Stimulated activated CD4-positive, alpha-beta T cell treated with anti-CD3 and anti-CD28 coated beads, TNF-alpha, amount 100 ng/mL, for 24 hours (primary cell): Measurements from ENCODE around the gene ABAT.
"Not testable (repeated sequence)": the region's sequence is repeated elsewhere in the genome, so short reads cannot be mapped to it uniquely, and the experiment has no call there.

ENCODE experiments used
- DNase-seq, 3 experiments: peaks; one replicate each; pipeline ENCODE4 v3.0.0-alpha.2; 2020; ENCODE audit warnings: low read depth in 3 of 3

The ABAT gene

DNA sequence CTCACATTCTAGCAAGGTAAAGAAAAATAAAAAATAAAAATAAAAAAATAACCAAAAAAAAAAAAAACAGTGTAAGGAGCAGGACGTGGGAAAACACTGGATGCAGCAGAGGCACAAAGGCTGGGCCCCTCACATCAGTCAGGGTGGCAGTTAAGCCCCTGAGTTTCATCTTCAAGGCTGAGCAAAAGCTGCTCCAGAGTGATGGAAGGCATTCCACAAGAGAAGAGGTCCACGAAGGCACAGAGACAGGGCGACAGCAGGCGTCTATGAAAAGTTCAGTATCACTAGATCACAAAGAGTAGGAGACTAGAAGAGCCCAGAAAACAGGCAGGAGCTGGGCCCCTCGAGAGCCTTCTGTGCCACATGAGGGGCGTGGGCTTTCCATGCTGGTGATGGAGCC, 111.0 kb downstream of the ABAT start:
- DNase-seq: no peak

GRCh38 chr16:8786316-8786715, 111.9 kb downstream of the ABAT start:
- not testable (repeated sequence) for DNase-seq

GRCh38 chr16:8788578-8789172, 114.3 kb downstream of the ABAT start:
- no peak for DNase-seq

GRCh38 chr16:8795091-8795490, 120.7 kb downstream of the ABAT start:
- no peak for DNase-seq

DNA sequence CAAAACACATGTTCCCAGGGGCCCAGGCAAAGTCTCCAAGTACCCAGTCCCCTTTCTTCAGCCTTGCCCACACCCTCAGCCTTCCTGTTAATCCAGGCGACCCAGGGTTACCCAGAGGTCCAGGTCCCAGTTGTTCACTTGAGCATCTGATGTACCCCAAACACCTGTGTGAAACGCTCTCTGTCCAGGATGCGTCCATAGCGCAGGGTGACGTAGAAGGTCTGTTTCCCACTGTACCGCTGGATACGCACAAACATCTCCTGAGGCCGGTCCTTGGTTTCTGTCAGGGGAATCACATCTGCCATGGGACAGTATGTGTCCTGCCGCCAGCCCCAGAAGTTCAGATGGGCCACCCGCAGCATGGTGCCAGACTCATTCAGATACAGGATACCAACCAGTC, 121.4 kb downstream of the ABAT start:
- no peak for DNase-seq

DNA sequence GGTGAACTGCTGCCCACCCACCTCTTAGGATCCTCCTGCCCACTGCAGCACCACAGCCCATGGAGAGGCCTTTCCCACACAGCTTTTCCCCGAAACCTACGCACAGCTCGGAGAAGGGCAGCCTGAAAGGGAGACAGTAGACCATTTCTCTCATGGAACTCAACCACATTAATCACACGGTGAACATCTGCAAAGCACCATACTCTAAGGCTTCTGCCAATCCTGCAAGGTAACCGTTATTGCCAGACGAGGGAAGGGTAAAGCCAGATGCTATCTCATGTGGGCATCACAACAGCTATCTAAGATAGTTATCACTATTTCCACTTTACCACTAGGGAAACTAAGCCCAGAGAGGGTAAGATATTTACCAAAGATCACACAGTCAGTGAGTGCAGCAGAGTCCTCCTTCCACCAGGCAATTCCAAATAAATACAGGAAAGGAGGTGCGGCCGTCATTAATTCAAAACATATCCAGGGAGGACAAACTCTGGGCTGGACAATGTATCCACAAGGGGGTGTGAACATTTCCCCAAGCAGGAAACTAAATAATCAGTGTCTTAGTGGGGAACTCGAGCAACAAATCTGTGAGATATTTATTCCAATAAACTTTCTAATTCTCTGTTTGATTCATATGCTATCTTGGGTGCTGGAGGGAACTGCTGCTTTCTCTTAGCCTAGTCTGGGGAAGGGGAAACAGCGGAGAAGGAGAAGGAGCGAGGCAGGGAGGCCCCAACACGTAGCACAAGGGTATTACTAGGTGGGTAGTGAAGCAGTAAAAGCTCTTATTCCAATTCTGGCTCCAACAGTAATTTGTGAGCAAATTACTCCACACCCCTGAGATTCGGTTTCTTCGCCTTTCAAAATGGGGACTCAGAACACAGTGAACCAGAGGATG, 122.3 kb downstream of the ABAT start:
- DNase-seq: peak in 1 of 3 experiments; percentile 7

- peak; percentile 91 to 95 (median 94) for DNase-seq
Measured at GRCh38 chr16:8797364-8798173, 123.2 kb downstream of the ABAT start, which contains the start of the genes PMM2 and TMEM186. Gene PMM2, plus strand, starts transcription at chr16:8797839. Its CDS starts 44 bp downstream, at chr16:8797883. Gene TMEM186, minus strand, starts transcription at chr16:8797639. Its CDS starts 25 bp downstream, at chr16:8797614.

GRCh38 chr16:8798174-8798527, 123.7 kb downstream of the ABAT start:
- no peak for DNase-seq

GRCh38 chr16:8798535-8799157, 124.2 kb downstream of the ABAT start:
- DNase-seq: no peak

GRCh38 chr16:8801701-8802100, 127.3 kb downstream of the ABAT start:
- no peak for DNase-seq

- DNase-seq: not testable (repeated sequence)
Measured at GRCh38 chr16:8803733-8804132, 129.3 kb downstream of the ABAT start.

GRCh38 chr16:8804313-8804712, 129.9 kb downstream of the ABAT start:
- no peak for DNase-seq

DNA sequence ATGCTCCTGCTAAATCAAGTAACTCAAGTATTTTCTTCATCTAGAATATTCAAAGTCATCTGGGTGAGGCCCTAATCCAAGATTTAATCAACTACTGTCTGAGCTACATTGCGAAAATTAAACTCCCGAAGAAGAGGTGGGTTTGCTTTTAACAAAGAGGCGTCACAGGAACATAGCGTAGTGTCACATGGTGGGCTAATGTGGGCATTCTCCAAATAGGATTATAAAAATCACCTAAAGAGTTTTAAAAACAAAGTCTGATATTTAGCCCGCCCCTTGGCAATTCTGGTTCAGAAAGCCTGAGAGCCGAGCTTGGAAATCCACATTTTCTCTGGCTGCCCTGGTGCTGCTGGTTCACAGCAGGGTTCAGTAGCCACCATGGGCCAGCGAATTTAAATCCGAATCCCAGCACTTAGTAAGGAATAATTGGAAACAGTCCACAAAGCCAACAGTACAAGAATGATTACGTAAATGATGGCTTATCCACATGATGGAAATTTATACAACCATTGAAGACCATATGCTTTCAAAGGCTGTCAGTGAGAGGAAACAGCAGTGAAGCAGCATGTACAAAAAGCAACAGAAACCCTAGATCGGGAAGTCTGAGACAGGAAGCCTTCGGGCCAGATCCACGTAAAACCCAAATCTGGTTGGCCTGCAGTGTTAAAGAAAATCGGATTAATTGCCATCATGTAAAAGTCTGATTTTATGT, 132.0 kb downstream of the ABAT start:
- no peak for DNase-seq

GRCh38 chr16:8807189-8807588, 132.8 kb downstream of the ABAT start:
- no peak for DNase-seq

DNA sequence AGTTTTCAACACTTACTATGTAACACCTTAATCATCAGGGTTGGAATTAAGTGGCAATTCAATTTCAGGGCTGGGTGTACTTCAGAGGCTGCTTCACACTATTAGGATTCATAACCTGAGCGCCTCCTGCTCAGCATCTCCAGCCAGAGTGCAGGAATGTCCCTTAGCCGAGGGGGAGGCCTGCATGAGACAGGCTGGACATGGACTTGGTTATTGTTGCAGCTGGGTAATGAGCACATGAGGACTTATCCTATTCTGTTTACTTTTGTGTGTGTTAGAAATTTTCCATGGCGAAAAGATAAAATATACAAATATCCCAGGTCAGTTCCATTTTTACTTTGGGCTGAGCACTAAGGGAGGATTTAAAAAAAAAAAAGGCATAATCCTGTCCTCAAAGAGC, 133.6 kb downstream of the ABAT start:
- no peak for DNase-seq

- DNase-seq: no peak
Measured at GRCh38 chr16:8808613-8809353, 134.4 kb downstream of the ABAT start.

- no peak for DNase-seq
Measured at GRCh38 chr16:8812162-8812843, 137.9 kb downstream of the ABAT start.

- no peak for DNase-seq
Measured at GRCh38 chr16:8814095-8814806, 139.8 kb downstream of the ABAT start.

GRCh38 chr16:8816967-8817655, 142.7 kb downstream of the ABAT start:
- no peak for DNase-seq
